SK-N-SH treated with all-trans-retinoic acid at 6 μM for 48 hours (cell line): Measurements from ENCODE around the gene LRFN2.

Experiments
- ATAC-seq: fragments of 200-7000 bp; cut with Tn5 transposase; 3 replicates; pipeline ENCODE4 v1.9.1; 2020; ENCODE audit warnings: mild to moderate bottlenecking, moderate library complexity
- ARNTL ChIP-seq: fragments of 450-650 bp; formaldehyde crosslinking; IDR thresholded peaks from 2 replicates; pipeline ENCODE4 v1.5.0; 2020; ENCODE audit warnings: low read depth, mild to moderate bottlenecking, moderate library complexity, borderline replicate concordance
- BACH2 ChIP-seq: fragments of 250-450 bp; sonication (Bioruptor Pico); IDR thresholded peaks from 2 replicates; pipeline ENCODE4 v1.9.0; 2021; ENCODE audit warnings: mild to moderate bottlenecking, borderline replicate concordance
- CREB5 ChIP-seq: fragments of 250-450 bp; sonication (Bioruptor Pico); IDR thresholded peaks from 2 replicates; pipeline ENCODE4 v1.5.1; 2020; ENCODE audit warnings: low read depth, mild to moderate bottlenecking, moderate library complexity
- CSDC2 ChIP-seq: fragments of 250-450 bp; sonication (Bioruptor Pico); IDR thresholded peaks from 2 replicates; pipeline ENCODE4 v1.5.0; 2020; ENCODE audit warnings: mild to moderate bottlenecking, moderate library complexity
- CSRNP3 ChIP-seq: fragments of 250-450 bp; sonication (Bioruptor Pico); IDR thresholded peaks from 2 replicates; pipeline ENCODE4 v1.5.1; 2021; ENCODE audit warnings: mild to moderate bottlenecking, moderate library complexity
- ISL1 ChIP-seq: fragments of 250-450 bp; sonication (Bioruptor Pico); IDR thresholded peaks from 2 replicates; pipeline ENCODE4 v2.1.2; 2022; ENCODE audit warnings: mild to moderate bottlenecking, moderate library complexity
- OSR1 ChIP-seq: fragments of 250-450 bp; sonication (Bioruptor Pico); IDR thresholded peaks from 2 replicates; pipeline ENCODE4 v1.8.0; 2022; ENCODE audit warnings: moderate library complexity, mild to moderate bottlenecking, inconsistent platforms
- PATZ1 ChIP-seq: fragments of 250-450 bp; sonication (Bioruptor Pico); IDR thresholded peaks from 2 replicates; pipeline ENCODE4 v1.8.0; 2020; ENCODE audit warnings: mild to moderate bottlenecking, moderate library complexity, borderline replicate concordance
- PPARA ChIP-seq: fragments of 250-450 bp; sonication (Bioruptor Pico); IDR thresholded peaks from 2 replicates; pipeline ENCODE4 v1.5.0; 2020; ENCODE audit warnings: mild to moderate bottlenecking, borderline replicate concordance
- RARB ChIP-seq: fragments of 250-450 bp; sonication (Bioruptor Pico); IDR thresholded peaks from 2 replicates; pipeline ENCODE4 v1.8.0; 2021; ENCODE audit warnings: mild to moderate bottlenecking, moderate library complexity
- SNAI2 ChIP-seq: fragments of 250-450 bp; sonication (Bioruptor Pico); IDR thresholded peaks from 2 replicates; pipeline ENCODE4 v1.5.0; 2020; ENCODE audit warnings: mild to moderate bottlenecking, moderate library complexity
- TCF4 ChIP-seq: fragments of 250-450 bp; sonication (Bioruptor Pico); IDR thresholded peaks from 2 replicates; pipeline ENCODE4 v1.8.0; 2021; ENCODE audit warnings: mild to moderate bottlenecking, moderate library complexity, borderline replicate concordance
- TOX ChIP-seq: fragments of 250-450 bp; sonication (Bioruptor Pico); IDR thresholded peaks from 2 replicates; pipeline ENCODE4 v1.8.0; 2021; ENCODE audit warnings: mild to moderate bottlenecking, moderate library complexity, borderline replicate concordance
- TSHZ2 ChIP-seq: fragments of 250-450 bp; sonication (Bioruptor Pico); IDR thresholded peaks from 2 replicates; pipeline ENCODE4 v1.5.0; 2020; ENCODE audit warnings: mild to moderate bottlenecking, moderate library complexity
- ZC3H10 ChIP-seq: fragments of 250-450 bp; sonication (Bioruptor Pico); IDR thresholded peaks from 2 replicates; pipeline ENCODE4 v1.5.1; 2021; ENCODE audit warnings: mild to moderate bottlenecking, moderate library complexity
- ZFP3 ChIP-seq: fragments of 250-450 bp; sonication (Bioruptor Pico); IDR thresholded peaks from 2 replicates; pipeline ENCODE4 v1.5.0; 2020; ENCODE audit warnings: mild to moderate bottlenecking, moderate library complexity
- ZFP30 ChIP-seq: fragments of 450-650 bp; formaldehyde crosslinking; IDR thresholded peaks from 2 replicates; pipeline ENCODE4 v1.5.0; 2022; ENCODE audit warnings: mild to moderate bottlenecking, moderate library complexity
- ZNF565 ChIP-seq: fragments of 450-650 bp; formaldehyde crosslinking; conservative IDR thresholded peaks from 2 replicates; pipeline ENCODE4 v1.5.0; 2020; ENCODE audit warnings: low read depth, mild to moderate bottlenecking, moderate library complexity
- ZNF70 ChIP-seq: fragments of 450-650 bp; formaldehyde crosslinking; IDR thresholded peaks from 2 replicates; pipeline ENCODE4 v1.5.0; 2020; ENCODE audit warnings: mild to moderate bottlenecking, moderate library complexity
- ZNF8 ChIP-seq: fragments of 450-650 bp; formaldehyde crosslinking; IDR thresholded peaks from 2 replicates; pipeline ENCODE4 v1.5.0; 2020; ENCODE audit warnings: mild to moderate bottlenecking, moderate library complexity
- TF ChIP-seq, protein P1 (sequence below): fragments of 250-450 bp; sonication (Bioruptor Pico); IDR thresholded peaks from 2 replicates; pipeline ENCODE4 v1.8.0; 2021; ENCODE audit warnings: low read depth, mild to moderate bottlenecking, moderate library complexity, borderline replicate concordance

LRFN2 gene

DNA sequence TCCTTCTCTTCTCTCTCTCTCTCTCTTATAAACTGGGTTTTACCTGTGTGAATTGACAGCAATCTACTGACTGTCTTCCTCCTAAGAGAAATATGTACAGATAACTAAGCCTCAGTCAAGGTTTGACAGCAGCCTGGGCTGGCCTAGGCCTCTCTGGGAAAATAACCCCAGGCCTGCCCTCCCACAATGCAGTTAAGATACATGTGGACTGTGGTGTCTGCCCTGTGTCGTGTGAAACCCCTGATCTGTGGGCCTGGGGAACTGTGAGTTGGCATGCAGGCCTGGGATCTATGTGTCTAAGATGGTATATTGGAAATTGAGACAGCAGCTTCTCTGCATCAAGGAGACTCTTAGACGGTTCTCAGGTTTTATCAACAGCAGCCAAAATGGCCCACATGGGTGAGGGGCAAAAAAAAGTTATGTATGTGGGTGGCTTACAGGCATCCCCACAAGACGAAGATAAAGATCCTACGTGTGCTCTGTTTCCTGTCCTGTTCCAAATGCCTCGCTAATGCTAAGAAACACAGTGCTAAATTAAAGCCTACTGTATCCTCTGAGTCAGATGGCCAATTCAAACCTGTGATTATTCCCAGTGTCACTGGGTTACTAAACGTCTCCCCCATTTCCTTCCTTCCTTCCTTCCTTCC lies 19.0 kb downstream of the LRFN2 start:
- no peak; the same call in 2 of the 3 replicates for ATAC-seq
- no peak for TF ChIP-seq PATZ1 (CRISPR knock-in tag)
- TF ChIP-seq RARB: no peak
- TF ChIP-seq CSDC2 (CRISPR knock-in tag): no peak
- TF ChIP-seq SNAI2 (CRISPR knock-in tag): no peak
- no peak for TF ChIP-seq BACH2 (CRISPR knock-in tag)
- no peak for TF ChIP-seq ARNTL (CRISPR knock-in tag)
- no peak for TF ChIP-seq ZNF565 (CRISPR knock-in tag)
- TF ChIP-seq, protein P1, sequence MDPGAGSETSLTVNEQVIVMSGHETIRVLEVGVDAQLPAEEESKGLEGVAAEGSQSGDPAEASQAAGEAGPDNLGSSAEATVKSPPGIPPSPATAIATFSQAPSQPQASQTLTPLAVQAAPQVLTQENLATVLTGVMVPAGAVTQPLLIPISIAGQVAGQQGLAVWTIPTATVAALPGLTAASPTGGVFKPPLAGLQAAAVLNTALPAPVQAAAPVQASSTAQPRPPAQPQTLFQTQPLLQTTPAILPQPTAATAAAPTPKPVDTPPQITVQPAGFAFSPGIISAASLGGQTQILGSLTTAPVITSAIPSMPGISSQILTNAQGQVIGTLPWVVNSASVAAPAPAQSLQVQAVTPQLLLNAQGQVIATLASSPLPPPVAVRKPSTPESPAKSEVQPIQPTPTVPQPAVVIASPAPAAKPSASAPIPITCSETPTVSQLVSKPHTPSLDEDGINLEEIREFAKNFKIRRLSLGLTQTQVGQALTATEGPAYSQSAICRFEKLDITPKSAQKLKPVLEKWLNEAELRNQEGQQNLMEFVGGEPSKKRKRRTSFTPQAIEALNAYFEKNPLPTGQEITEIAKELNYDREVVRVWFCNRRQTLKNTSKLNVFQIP (CRISPR knock-in tag): no peak
- no peak for TF ChIP-seq ZC3H10 (CRISPR knock-in tag)
- no peak for TF ChIP-seq ZNF70
- TF ChIP-seq CREB5 (CRISPR knock-in tag): no peak
- TF ChIP-seq ZNF8 (CRISPR knock-in tag): no peak
- no peak for TF ChIP-seq TSHZ2 (CRISPR knock-in tag)
- no peak for TF ChIP-seq TOX
- TF ChIP-seq OSR1 (CRISPR knock-in tag): no peak

DNA sequence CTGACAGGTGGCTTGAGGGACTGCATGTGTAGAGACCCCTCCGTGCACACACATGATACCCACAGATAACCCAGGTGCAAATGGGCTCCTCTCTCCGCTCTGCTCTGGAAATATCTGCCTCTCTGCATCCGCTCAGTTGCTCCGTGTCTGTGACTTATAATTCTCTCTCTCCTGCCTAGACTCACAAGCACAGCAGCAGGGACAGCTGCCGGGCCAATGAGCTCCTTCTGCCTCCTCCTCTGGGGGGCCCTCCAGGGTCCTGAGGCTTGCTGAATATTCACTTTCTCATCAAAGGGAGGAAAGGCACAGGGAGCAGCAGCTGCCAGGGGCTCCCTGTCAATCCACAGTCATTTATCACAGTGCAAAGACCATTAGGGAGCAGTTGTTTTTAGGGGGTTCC lies 24.1 kb downstream of the LRFN2 start:
- TF ChIP-seq PATZ1 (CRISPR knock-in tag) (no peak), ZFP30 (no peak), OSR1 (CRISPR knock-in tag) (no peak), ZFP3 (CRISPR knock-in tag) (no peak), PPARA (CRISPR knock-in tag) (no peak), TCF4 (CRISPR knock-in tag) (no peak), ZNF8 (CRISPR knock-in tag) (no peak), ZNF70 (no peak), ZC3H10 (CRISPR knock-in tag) (no peak), TSHZ2 (CRISPR knock-in tag) (no peak), ARNTL (CRISPR knock-in tag) (no peak), CSDC2 (CRISPR knock-in tag) (no peak), TOX (no peak), ISL1 (CRISPR knock-in tag) (no peak), BACH2 (CRISPR knock-in tag) (no peak), ZNF565 (CRISPR knock-in tag) (no peak), RARB (no peak), CSRNP3 (CRISPR knock-in tag) (no peak), SNAI2 (CRISPR knock-in tag) (no peak)
- TF ChIP-seq, protein P1 (CRISPR knock-in tag): no peak
- ATAC-seq: no peak
